ENCODE results near the gene AFAP1L2. TPM values are rescaled to one million over a fixed set of nuclear protein-coding genes. Genes with fewer than 3 reads are reported as not detected.

AFAP1L2 gene
- total RNA-seq, 4 donors from 2014 or later: 20.5 to 29.5 (median 23.9) TPM

- 58 to 72% methylated on average over 2 to 6 of the region's 11 CpGs for WGBS, 2 donors (ENCODE audit: low coverage in 1 of 2)
- Histone ChIP-seq H3K27ac (no peak overlapping the region), H3K4me3 (no peak overlapping the region), H3K4me1 (peaks cover 0 to 19% (median 5%) of the 10 kb centered on the region in 3 donors), H3K27me3 (no peaks in the 10 kb centered on the region), H3K36me3 (peaks cover 0 to 35% of the 10 kb centered on the region in 2 donors), H3K9me3 (no peaks in the 10 kb centered on the region)
- no peak for TF ChIP-seq POLR2A (IDR thresholded peaks at IDR 0.05)
- TF ChIP-seq EP300 (IDR thresholded peaks at IDR 0.05): no peak
- no peak for TF ChIP-seq CTCF (IDR thresholded peaks at IDR 0.05)
- TF ChIP-seq POLR2AphosphoS5 (IDR thresholded peaks at IDR 0.05): no peak
- no peak for ATAC-seq
Observed at GRCh38 chr10:114313866-114314265, 90.4 kb downstream of the AFAP1L2 start.

- 90 to 91% methylated on average over 4 to 9 of the region's 9 CpGs for WGBS, 2 donors (ENCODE audit: low coverage in 1 of 2)
- Histone ChIP-seq H3K9me3 (no peaks in the 10 kb centered on the region), H3K4me3 (no peak overlapping the region), H3K27me3 (no peaks in the 10 kb centered on the region), H3K4me1 (peaks cover 0 to 27% (median 8%) of the 10 kb centered on the region in 3 donors), H3K36me3 (peaks cover 0 to 35% of the 10 kb centered on the region in 2 donors), H3K27ac (no peak overlapping the region)
- ATAC-seq: no peak
- TF ChIP-seq POLR2AphosphoS5 (IDR thresholded peaks at IDR 0.05): no peak
- no peak for TF ChIP-seq POLR2A (IDR thresholded peaks at IDR 0.05)
- no peak for TF ChIP-seq EP300 (IDR thresholded peaks at IDR 0.05)
- no peak for TF ChIP-seq CTCF (IDR thresholded peaks at IDR 0.05)
Observed at GRCh38 chr10:114313139-114313538, 91.2 kb downstream of the AFAP1L2 start.

GRCh38 chr10:114311496-114312209, 92.6 kb downstream of the AFAP1L2 start:
- TF ChIP-seq EP300 (IDR thresholded peaks at IDR 0.05) (no peak), CTCF (IDR thresholded peaks at IDR 0.05) (no peak), POLR2A (IDR thresholded peaks at IDR 0.05) (no peak), POLR2AphosphoS5 (IDR thresholded peaks at IDR 0.05) (no peak)
- Histone ChIP-seq H3K27ac (no peak overlapping the region), H3K4me1 (peaks cover 0 to 32% (median 8%) of the 10 kb centered on the region in 3 donors), H3K36me3 (peaks cover 0 to 35% of the 10 kb centered on the region in 2 donors), H3K9me3 (no peaks in the 10 kb centered on the region), H3K27me3 (no peaks in the 10 kb centered on the region), H3K4me3 (no peak overlapping the region)
- 81 to 91% methylated on average over 4 to 7 of the region's 13 CpGs for WGBS, 2 donors (ENCODE audit: low coverage in 1 of 2)
- no peak for ATAC-seq

- H3K36me3 ChIP-seq: peaks cover 0 to 35% of the 10 kb centered on the region in 2 donors
- ATAC-seq: no peak
- TF ChIP-seq EP300 (IDR thresholded peaks at IDR 0.05) (no peak), POLR2A (IDR thresholded peaks at IDR 0.05) (no peak), POLR2AphosphoS5 (IDR thresholded peaks at IDR 0.05) (no peak), CTCF (IDR thresholded peaks at IDR 0.05) (no peak)
- H3K4me3 ChIP-seq: no peak overlapping the region
- no peaks in the 10 kb centered on the region for H3K9me3 ChIP-seq
- H3K27me3 ChIP-seq: no peaks in the 10 kb centered on the region
- no peak overlapping the region for H3K27ac ChIP-seq
- peaks cover 0 to 32% (median 8%) of the 10 kb centered on the region in 3 donors for H3K4me1 ChIP-seq
- WGBS, 2 donors (ENCODE audit: low coverage in 1 of 2): 100% methylated on average over 2 of the region's 6 CpGs; no CpG with 5 or more reads in 1 of the 2 donors
Observed at GRCh38 chr10:114311023-114311422, 93.3 kb downstream of the AFAP1L2 start.

- WGBS, 2 donors (ENCODE audit: low coverage in 1 of 2): no CpG with 5 or more reads among the region's 10 CpGs
- TF ChIP-seq POLR2A (IDR thresholded peaks at IDR 0.05) (no peak), EP300 (IDR thresholded peaks at IDR 0.05) (no peak), POLR2AphosphoS5 (IDR thresholded peaks at IDR 0.05) (no peak), CTCF (IDR thresholded peaks at IDR 0.05) (no peak)
- no peak for ATAC-seq
- Histone ChIP-seq H3K4me3 (no peak overlapping the region), H3K4me1 (peaks cover 0 to 34% (median 8%) of the 10 kb centered on the region in 3 donors), H3K27me3 (no peaks in the 10 kb centered on the region), H3K9me3 (no peaks in the 10 kb centered on the region), H3K36me3 (peaks cover 0 to 35% of the 10 kb centered on the region in 2 donors), H3K27ac (no peak overlapping the region)
Observed at GRCh38 chr10:114310346-114310745, 94.0 kb downstream of the AFAP1L2 start.
